GM15510 (cell line): ENCODE measurements around the gene GNG13.

Experiments used
- POLR2A ChIP-seq: IDR thresholded peaks from 3 replicates; pipeline ENCODE4 v1.6.1; 2011; ENCODE audit warnings: borderline replicate concordance; ENCODE audit not compliant: insufficient read length; ENCODE audit errors: extremely low read depth

Gene GNG13

DNA sequence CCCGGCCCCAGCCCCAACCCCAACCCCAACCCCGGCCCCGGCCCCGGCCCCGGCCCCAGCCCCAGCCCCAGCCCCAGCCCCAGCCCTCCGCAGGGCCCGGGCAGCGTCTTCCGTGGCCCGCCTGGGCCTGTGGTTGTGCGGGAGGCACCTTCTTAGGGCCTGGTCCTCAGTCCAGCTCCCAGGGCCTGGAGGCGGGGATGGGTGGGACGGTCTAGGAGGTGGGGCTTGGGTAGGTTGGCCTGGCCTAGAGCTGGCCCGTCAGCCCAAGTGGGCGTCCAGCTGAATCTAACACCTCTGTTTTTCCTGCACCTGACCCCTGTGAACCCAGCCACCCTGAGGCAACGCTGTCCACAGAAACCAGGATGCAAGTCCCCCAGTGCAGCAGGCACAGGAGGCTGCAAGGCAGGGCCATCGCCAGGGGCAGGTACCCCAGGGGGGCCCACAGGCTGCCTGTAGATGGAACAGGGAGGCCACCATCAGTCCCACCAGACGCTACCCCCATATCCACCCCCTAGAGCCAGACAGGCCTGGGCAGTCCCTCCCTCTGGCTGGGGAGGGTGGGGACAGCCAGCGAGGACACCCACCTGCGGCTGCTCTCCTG lies 31.2 kb downstream of the GNG13 start:
- TF ChIP-seq POLR2A: no peak

DNA sequence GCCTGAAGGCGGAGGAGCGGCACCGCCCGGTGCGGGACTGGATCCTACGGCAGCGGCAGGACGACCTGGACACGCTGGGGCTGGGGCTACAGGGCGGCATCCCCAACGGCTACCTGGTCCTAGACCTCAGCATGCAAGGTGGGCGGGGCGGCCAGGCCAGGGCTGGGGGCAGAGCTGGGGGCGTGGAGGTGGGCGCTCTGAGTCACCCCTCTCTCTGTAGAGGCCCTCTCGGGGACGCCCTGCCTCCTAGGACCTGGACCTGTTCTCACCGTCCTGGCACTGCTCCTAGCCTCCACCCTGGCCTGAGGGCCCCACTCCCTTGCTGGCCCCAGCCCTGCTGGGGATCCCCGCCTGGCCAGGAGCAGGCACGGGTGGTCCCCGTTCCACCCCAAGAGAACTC lies 32.1 kb downstream of the GNG13 start:
- no peak for TF ChIP-seq POLR2A

DNA sequence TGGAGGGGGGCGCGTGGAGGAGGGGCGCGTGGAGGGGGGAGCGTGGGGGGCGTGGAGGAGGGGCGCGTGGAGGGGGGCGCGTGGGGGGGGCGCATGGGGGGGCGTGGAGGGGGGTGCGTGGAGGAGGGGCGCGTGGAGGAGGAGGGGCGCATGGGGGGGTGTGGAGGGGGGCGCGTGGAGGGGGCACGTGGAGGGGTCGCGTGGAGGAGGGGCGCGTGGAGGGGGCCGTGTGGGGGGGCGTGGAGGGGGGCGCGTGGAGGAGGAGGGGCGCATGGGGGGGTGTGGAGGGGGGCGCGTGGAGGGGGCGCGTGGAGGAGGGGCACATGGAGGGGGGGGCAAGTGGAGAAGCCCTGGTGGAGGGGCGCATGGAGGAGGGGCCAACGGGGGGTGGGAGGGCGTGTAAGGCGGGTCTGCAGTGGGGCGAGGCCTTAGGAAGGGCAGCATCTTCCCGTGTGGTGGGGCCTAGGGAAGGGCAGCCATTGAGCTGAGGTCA lies 32.7 kb downstream of the GNG13 start:
- TF ChIP-seq POLR2A: no peak

DNA sequence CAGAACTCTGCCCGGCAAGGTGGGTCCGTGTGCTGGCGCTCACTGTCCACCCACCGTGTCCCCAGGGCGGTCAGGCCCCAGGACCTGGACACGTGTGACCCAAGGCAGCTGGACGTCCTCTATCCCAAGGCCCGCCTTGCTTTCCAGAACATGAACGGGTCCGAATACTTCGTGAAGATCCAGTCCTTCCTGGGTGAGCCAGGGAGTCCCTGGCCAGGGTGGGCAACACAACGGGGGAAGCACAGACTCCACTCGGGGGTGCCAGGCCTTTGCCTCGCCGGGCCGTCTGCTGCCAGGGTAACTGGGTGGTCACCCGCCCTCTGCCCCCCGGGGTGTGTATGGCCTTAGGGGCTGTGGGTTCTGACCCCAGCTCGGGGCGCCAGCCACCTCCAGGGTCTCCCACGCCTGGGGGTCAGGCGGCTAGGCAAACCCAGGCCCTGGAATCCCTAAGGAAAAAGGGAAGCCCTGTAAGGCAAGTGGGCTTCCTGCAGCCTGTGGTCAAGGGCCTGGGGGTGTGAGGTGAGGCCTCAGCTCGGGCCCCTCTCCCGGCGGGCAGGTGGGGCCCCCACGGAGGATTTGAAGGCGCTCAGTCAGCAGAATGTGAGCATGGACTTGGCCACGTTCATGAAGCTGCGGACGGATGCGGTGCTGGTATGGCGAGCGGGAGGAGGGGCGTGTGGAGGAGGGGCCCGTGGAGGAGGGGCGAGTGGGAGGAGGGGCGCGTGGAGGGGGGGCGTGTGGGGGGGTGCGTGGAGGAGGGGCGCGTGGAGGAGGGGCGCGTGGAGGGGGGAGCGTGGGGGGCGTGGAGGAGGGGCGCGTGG lies 33.5 kb downstream of the GNG13 start:
- no peak for TF ChIP-seq POLR2A

DNA sequence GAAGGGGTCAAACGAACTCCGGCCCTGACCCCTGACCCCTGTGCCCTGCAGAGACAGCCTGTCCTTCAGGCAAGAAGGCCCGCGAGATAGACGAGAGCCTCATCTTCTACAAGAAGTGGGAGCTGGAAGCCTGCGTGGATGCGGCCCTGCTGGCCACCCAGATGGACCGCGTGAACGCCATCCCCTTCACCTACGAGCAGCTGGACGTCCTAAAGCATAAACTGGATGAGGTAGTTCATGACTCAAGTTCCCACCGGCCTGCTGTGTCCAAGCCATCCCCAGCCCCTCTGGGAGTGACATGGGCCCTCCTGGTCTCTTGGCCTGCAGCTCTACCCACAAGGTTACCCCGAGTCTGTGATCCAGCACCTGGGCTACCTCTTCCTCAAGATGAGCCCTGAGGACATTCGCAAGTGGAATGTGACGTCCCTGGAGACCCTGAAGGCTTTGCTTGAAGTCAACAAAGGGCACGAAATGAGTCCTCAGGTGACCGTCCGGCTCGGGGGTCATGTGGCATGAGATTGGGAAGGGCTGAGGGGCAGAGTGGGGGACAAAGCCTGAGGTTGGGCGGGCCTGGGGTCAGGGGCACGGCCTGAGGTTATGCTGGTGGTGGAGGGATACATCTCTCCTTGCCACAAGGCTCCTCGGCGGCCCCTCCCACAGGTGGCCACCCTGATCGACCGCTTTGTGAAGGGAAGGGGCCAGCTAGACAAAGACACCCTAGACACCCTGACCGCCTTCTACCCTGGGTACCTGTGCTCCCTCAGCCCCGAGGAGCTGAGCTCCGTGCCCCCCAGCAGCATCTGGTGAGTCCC lies 34.3 kb downstream of the GNG13 start:
- no peak for TF ChIP-seq POLR2A

DNA sequence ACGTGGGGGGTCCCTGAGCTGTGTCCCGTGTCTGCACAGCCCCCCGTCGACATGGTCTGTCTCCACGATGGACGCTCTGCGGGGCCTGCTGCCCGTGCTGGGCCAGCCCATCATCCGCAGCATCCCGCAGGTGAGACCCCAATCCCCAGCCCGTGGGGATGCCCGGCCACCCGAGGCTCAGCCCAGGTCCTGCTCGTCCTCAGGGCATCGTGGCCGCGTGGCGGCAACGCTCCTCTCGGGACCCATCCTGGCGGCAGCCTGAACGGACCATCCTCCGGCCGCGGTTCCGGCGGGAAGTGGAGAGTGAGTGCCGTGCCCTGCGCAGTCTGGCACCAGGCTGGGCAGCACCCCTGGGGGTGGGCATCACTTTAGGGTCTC lies 35.1 kb downstream of the GNG13 start:
- TF ChIP-seq POLR2A: no peak

DNA sequence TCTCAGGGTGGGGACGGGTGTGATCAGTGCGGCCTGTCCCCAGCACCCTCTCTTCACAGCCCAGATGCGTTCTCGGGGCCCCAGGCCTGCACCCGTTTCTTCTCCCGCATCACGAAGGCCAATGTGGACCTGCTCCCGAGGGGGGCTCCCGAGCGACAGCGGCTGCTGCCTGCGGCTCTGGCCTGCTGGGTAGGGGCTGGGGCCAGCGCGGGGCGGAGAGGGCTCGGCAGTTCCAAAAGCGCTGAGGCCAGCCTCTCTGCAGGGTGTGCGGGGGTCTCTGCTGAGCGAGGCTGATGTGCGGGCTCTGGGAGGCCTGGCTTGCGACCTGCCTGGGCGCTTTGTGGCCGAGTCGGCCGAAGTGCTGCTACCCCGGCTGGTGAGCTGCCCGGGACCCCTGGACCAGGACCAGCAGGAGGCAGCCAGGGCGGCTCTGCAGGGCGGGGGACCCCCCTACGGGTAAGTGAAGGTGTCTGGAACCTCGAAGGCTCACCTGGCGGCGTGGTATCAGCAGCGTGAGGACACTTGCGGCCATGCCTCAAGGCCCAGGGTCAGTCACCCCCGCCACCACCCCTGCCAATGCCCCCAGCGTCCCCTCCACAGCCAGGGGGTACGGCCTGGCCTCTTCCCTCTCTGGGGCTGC lies 35.6 kb downstream of the GNG13 start:
- TF ChIP-seq POLR2A: no peak

DNA sequence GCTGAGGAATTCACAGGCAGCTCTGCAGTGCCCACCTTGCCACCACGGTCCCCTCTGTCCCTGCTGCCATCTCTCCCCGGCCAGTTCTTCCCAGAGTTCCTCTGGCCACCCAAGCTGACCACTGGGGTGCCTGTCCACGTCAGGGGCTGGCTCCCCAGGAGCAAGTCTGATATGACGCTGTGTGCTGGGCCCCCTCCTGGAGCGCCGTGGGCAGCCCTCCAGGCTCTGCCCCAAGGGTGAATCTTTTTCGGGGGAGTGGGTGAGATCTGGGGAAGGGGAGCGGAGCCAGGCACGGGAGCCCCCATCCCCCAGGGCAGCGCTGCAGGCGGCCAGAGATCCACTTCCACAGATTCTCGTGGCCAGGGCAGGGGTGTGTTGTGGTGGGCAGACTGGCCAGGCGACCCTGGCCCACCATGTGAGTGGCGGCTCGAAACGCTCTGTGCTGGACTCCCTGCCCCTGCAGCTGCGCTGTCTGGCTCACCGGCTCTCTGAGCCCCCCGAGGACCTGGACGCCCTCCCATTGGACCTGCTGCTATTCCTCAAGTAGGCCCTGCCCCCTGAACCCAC lies 36.3 kb downstream of the GNG13 start:
- no peak for TF ChIP-seq POLR2A

DNA sequence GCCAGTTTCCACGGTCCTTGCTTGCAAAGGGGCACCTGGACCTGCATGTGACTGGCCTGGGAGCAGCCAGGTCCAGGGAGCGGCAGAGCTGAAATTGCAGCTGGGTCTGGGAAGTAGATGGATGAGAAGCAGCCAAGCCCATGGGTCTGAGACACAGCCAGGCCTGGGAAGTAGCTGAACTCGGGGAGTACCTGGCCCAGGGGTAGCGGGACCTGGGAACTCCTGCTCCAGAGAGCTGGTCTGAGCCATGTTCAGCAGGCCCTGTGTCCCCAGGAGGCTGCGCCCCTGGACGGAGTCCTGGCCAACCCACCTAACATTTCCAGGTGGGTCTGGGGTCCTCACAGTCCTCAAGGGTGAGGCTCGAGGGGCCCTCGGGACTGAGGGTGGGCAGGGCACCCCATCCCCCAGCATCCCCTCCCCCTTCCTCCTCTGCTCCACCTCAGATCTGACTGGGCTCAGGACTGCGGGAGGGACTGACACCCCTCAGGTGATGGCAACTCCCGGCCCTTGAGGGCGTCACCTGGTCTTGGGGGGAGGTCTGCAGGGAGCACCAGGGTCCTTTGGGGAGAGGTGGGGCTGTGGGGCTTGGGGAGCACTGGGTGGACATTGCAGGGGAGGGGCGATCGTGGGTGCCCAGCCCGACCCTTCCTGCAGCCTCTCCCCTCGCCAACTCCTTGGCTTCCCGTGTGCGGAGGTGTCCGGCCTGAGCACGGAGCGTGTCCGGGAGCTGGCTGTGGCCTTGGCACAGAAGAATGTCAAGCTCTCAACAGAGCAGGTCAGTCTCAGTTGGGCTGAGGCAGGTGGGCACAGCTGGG lies 37.0 kb downstream of the GNG13 start:
- TF ChIP-seq POLR2A: no peak

DNA sequence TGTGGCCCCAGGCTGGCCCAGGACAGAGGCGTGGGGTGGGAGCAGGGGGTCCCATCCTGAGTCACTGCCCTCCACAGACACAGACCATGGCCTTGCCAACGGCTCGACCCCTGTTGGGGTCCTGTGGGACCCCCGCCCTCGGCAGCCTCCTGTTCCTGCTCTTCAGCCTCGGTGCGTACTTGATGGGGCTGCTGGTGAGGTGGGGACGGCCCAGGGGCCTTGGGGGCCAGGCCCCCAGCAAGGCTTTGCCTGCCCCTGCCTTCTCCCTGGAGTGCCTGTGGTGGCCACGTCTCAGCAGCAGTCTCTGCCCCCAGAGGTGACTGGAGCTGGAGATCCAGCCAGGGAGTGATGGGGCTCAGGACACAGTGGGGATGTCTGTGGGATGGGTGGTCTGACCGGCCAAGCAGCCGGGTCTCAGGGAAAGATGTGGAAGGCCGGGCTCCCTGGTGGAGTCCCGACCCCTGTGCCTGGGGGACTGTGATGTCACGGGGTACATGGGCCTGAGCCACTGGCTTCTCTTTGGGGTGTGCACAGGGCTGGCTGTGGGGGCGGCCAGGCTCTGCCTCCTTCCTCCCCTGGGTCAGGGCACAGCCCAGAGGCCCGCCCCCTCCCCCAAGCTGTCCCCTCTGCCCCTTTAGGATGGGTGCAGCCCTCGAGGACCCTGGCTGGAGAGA lies 37.8 kb downstream of the GNG13 start:
- TF ChIP-seq POLR2A: no peak

DNA sequence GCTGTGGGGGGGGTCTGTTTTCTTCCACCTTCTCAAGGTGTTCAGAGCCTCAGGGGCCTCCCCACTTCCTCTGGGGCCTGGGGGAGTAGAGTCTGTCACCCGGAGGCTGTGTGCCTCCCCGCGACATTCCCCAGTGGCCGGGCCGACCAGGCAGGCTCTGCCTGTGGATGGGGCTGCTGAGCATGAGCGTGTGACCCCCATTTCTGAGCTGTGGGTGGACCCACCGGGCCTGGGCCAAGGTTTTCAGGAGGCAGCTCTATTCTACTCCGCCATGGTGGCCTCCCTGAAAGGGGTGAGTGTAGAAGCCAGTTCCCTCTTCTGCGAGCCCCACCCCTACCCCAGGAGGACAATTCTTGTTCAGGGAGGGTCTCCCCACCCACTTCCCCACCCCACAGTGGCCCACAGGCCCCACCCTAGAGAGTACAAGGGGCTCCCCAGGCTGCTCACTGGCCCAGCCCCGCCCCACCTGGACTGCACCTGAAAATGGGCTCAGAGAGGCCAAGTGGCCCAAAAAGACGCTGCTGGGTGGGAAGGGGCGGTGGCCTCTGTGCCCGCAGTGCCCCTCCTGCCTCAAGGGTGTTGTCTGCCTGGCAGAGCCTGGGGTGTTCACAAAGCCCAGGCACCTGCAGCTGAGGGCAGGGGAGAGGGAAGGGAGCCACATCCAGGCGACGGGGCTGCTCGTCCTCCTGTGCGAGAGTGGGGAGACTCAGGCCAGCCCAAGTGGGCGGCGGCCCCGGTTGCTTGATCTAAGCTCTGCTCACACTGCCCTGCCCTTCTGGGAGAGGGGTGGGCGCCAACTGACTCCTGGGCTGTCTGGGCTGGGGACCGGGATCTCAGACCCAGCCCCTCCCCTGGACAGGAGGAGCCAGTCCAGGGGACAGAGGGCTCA lies 38.7 kb downstream of the GNG13 start:
- no peak for TF ChIP-seq POLR2A
